ENCODE results near the gene RBM46. TPM values are rescaled to one million over a fixed set of nuclear protein-coding genes. Genes with fewer than 3 reads are reported as not detected.
"Not testable (repeated sequence)": the region's sequence is repeated elsewhere in the genome, so short reads cannot be mapped to it uniquely, and the experiment has no call there.

RBM46 gene
- total RNA-seq, 1 donor from 2014 or later, result not detected

DNA sequence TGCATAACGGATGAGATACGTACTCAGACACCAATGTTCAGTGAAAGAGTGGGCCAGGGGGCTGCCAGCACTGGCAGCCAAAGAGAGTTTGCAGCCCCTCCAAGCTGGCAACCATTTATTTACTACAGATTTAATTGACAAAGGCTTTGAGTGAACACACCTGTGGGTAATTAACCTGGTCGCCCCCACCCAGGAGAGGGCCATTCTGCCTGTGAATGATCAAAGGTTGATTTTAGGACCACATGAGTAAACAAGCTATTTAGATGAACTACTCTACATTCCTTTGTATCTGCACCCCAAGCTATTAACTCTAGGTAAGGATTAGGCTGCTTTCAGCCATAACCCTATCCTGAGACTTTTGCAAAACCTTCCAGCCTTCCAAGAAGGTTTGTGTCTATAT lies 55.0 kb downstream of the RBM46 start:
- intact Hi-C loops (cut with micrococcal nuclease), result no loop called here

DNA sequence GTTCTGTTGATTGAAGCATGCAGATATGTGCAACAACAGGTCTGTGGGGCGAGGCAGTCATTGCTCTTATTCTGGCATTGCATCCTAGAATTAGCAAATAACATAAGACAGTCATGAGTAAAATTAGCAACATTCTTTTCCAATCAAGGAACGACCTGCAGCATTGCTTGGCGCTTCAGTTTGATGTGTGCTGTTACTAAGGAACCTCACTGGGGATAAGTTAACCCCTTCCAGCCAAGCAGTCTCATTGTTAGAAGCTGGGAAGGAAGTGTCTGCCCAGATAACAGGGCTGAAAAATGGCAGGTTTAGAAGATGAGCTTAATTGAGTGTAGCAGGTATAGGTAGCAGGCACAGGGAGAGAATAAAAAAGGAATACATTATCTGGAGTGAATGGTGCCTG lies 55.4 kb downstream of the RBM46 start:
- intact Hi-C loops (cut with micrococcal nuclease), result no loop called here

DNA sequence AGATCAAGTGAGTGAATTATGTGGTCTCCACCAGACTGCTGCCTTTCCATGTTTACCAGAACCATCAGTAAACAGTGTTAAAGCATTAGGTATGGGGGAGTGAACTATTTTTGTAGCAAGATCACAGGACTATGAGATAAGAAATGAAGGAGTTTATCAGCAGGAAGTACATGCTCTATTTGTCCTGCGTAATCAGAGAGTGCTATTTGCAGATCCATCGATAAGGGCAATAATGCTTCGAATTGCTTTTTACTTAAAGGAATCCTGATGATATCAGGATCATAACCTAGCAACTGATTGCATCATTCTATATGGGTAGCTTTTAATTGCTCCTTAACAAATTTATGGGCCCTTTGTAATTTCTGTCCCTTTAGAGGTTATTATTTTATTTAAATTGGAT lies 57.1 kb downstream of the RBM46 start:
- intact Hi-C loops (cut with micrococcal nuclease), result no loop called here

DNA sequence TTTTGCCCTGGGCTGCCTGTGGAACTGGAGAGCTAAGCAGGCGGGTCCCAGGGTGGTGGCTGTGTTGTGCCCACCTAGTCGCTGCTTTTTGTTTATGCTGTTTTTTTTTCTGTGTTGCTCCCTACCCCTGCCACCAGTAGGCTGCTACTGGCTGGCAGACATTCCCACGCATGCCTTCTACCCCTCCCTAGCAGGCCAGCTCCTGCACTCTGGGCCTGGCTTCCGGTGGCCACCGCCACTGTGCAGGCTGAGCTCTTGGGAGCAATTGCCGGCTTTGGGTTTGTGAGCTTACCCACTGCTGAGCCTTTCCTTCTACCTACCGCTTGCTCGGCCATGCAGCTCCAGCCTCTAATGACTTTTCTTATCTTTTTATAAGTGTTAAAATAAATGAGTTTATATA lies 57.6 kb downstream of the RBM46 start:
- intact Hi-C loops (cut with micrococcal nuclease), result no loop called here

DNA sequence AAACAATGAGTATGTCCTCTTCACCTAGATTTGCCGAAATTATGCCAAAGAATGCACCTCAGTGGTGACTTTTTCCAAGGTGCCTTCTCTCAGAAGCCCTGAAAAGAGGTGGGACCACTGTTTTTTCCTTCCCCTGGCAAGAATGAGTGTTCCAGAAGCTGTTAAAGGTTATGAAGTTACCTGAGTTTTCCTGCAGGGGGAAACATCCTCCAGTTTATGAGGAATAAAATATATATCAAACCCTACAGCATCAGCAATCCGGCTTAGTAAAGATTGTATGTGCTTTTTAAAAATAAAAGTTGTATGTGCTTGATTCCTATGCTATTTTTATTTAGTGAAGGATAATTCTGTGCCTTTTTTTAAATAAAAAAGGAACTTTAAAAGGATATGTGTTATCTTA lies 73.3 kb downstream of the RBM46 start:
- intact Hi-C loops (cut with micrococcal nuclease), result loop anchor here (1.0 kb wide), 1 partner anchor 518 kb away; no protein-coding TSS in a partner anchor

DNA sequence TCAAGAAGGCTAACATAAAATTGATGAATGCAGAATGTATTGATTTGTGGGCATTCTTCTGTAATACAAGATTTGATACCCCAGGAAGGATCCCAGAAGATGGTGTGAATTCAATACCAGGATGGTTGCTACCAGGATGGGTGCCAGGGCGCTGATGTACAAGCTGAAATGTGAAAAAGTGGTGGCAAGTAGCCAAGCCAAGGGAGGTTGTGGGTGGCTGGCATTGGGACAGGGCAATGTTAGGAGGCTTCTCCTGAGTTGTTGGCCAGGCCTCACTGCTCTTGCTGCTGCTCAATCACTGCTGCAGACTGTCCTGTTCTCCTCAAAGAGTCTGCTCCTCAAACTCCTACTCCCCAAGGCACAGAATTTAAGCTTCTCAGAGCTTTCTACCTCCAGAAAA lies 77.1 kb downstream of the RBM46 start:
- intact Hi-C loops (cut with micrococcal nuclease), result no loop called here

DNA sequence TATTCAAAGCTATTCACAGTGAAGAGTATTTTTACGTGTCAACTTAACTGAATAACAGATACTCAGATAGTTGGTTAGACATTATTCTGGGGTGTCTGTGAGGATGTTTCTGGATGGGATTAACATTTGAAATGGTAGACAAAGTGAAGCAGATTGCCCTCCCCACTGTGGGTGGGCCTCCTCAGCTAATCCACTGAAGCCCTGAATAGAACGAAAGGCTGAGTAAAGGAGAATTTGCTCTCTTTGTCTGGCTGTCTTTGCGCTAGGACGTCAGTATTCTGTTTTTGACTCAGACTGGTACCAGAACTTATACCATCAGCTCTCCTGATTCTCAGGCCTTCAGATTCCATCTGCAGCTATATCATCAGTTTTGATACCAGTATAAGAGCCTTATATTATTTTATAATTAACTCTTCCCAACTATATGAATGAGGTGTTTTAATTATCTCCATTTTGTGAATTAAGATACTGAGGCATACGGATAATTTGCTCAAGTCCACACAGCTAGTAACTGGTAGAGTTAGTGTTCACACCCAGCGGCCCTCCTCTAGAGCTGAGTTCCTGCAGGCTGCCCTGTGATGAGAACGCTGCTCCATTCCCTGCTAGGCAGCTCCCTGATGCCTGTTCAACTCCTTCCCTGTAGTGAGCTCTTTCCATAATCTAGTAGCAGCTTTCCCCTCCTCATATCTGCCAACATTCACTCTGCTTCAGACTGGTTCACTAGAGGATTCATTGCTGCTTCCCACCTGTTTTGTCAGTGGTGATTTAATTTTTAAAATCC lies 87.5 kb downstream of the RBM46 start:
- intact Hi-C loops (cut with micrococcal nuclease), result no loop called here

DNA sequence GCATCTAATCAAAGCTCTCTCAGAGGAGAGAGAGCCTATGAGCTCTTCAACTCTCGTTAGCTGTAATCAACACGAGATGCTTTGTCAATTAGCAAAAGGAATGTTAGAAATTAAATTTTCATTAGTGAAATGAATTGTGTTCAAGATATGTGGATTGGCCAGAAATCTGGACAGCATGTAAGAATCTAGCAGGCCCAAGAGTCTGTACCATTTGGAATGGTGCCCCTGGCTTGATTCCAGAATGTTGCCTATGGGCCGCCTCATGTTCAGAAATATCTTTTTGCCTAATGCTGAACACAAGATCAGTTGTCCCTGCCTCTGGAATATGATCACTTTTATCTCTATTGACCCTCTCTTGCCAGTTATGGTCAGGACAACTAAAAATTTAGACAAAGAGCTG lies 88.2 kb downstream of the RBM46 start:
- intact Hi-C loops (cut with micrococcal nuclease), result no loop called here

DNA sequence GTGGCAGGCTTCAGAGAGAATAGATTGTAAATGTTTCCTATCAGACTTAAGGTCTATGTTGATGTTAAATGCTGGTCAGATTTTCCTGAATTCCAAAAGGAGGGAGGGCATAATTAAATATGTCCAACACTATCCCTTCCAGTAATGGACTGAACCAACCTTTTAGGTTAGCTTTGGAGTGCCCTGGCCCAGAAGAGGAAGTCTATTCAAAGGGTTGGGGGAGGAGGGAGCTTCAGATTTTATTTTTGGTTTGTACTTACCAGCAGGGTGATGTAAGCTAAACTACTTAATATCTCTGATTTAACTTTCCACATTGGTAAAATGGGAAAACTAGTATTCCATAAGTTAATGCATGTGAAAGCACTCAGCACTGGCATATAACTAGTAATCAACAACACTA lies 91.1 kb downstream of the RBM46 start:
- intact Hi-C loops (cut with micrococcal nuclease), result no loop called here

DNA sequence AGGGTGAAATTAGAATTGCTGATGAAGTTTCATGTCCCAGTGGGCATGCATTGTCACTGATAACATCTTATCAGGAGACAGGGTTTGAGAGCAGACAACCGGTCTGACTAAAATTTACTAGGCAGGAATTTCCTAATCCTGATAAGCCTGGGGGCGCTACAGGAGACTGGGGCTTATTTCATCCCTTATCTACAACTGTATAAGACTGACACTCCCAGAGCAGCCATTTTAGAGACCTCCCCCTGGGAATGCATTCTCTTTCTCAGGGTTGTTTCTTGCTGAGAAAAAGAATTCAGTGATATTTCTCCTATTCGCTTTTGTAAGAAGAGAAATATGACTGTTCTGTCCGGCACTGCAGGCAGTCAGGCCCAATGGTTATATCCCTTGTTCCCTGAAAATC lies 93.0 kb downstream of the RBM46 start:
- intact Hi-C loops (cut with micrococcal nuclease), result not testable (repeated sequence)

DNA sequence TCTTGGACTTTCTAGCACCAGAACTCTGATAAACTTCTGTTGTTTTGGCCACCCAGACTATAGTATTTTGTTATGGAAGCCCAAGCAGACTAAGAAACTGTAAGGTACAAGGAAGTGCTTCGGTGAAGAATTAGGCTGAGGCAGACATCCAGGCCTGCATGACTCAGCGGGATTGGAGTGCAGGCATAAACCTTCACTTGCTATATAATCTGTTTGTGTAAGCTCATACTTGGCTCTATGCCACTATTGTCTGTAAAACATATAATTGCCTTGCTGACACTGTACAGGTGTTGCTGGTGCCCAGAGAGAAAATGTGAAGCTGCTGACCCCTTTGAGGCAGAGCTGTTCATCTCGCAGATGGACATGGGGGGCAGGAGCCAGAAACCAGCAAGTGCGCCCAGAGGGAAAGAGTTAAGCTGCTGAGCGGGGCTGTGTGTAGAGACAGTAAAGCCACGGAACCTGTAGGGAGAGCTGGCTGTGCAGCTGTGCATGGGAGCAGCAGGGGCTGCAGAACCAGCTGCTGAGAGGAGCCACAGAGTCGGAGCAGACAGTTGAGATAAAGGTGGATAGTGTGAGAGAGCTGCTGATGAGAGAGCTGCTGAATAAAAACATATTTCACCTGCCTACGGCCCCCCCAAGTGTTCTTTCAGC lies 96.2 kb downstream of the RBM46 start:
- intact Hi-C loops (cut with micrococcal nuclease), result no loop called here

Other genes with a start within 250 kb of the RBM46 start
- 84.2 and 91.2 TPM in 2 replicates for gene PLRG1, start 230.9 kb upstream of the RBM46 start, total RNA-seq
- gene FGB, start 218.3 kb upstream of the RBM46 start, total RNA-seq, result not detected in 2 replicates
- gene FGA, start 190.5 kb upstream of the RBM46 start, total RNA-seq, result not detected in 2 replicates
- not detected in 2 replicates for gene FGG, start 168.6 kb upstream of the RBM46 start, total RNA-seq
- gene LRAT, start 37.3 kb upstream of the RBM46 start, total RNA-seq, result not detected in 2 replicates

Data from T-helper 1 cell treated with Interleukin-12 subunit alpha and Interleukin-12 subunit beta and Interleukin-4 antibody, amounts not matched to agents 30 ng/mL and 1 ng/mL, for 36 hours (primary cell).